Activated CD8-positive, alpha-beta memory T cell treated with anti-CD3 and anti-CD28 coated beads for 1 hour (primary cell): Measurements from ENCODE around the gene FRA10AC1.

Source experiments
- DNase-seq, 2 donors: peaks; one replicate each; pipeline ENCODE4 v3.0.0-alpha.2; 2020; ENCODE audit warnings: low read depth in 1 of 2; ENCODE audit errors: extremely low read depth in 1 of 2

Gene FRA10AC1, protein sequence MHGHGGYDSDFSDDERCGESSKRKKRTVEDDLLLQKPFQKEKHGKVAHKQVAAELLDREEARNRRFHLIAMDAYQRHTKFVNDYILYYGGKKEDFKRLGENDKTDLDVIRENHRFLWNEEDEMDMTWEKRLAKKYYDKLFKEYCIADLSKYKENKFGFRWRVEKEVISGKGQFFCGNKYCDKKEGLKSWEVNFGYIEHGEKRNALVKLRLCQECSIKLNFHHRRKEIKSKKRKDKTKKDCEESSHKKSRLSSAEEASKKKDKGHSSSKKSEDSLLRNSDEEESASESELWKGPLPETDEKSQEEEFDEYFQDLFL

DNA sequence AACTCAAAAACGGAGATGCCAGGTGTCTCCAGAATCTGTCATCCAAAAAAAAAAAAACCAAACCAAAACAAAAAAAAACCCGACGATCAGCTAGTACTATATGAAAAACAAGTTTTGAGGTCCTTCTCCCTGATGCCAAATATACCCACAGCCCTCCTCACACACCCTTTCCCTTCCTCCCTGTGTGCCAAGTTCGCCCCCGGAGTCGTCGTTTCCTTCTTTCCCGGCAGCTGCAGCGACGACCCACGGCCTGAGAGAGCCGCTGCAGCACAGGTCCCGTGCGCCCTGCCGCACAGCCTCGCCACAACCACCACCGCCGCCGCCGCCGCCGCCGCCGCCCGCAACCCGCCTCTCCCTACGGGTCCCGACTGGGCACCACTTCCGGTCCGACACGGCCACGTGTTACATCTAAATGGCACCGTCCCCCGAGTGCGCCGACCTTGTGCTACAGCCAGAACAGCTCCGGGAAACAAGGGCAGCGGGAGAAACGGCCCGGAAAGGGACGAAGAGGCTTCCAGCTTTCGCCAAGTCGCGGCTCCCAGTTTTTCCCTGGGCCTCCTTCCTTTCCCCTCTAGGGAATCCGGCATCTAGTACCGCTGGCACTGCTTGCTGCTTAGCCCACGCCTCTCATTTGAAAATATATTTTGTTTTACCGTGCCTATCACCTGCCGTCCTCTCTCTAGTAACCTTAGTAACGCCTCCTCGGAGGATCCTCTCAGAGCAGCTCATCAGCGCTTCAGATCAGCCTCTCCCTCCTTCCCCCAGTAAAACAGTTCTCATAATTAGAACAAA, at the start of gene FRA10AC1:
FRA10AC1 (minus strand) TSS at position 383 of the 792 bp plus-strand sequence. CDS start 2,486 bp downstream, outside the sequence.
- peak; percentile 77 to 83 for DNase-seq

DNA sequence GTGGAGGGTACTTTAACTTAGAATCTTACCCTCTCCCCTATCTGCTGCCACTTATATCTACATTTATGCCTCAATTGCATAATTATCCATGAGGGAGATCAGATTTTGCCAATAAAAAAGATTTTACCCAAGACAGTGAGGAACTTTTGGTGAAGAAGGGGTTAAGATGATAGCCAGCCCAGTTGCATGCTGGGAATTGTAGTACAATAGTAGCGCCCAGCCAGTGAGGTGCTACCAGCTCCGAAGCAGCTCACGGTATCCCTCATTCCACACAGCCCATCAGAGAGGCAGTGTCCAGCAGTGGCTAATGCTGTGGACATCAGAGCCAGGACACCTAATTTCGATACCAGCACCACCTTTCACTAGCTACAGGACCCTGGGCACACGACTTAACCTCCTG, 49.4 kb upstream of the FRA10AC1 start:
- DNase-seq, result no peak

DNA sequence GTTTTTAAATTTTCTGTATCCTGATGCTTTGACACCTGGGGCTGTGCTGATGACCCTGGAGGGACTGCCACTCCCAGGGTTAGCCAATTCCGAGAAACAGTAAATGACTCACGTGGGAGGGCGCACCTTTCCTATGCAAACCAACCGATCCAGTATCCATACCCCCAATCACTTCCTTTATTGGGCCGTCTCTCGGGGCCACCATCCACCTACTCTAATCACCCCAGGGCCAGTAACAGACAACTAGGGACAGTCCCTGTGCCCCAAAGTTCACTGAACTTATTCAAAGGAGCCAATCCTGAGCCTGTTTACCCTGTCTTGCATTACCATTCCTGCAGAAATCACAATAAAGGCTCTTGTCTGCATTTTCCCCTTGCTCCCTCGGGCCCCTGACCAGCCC, 48.7 kb upstream of the FRA10AC1 start:
- DNase-seq, result no peak

DNA sequence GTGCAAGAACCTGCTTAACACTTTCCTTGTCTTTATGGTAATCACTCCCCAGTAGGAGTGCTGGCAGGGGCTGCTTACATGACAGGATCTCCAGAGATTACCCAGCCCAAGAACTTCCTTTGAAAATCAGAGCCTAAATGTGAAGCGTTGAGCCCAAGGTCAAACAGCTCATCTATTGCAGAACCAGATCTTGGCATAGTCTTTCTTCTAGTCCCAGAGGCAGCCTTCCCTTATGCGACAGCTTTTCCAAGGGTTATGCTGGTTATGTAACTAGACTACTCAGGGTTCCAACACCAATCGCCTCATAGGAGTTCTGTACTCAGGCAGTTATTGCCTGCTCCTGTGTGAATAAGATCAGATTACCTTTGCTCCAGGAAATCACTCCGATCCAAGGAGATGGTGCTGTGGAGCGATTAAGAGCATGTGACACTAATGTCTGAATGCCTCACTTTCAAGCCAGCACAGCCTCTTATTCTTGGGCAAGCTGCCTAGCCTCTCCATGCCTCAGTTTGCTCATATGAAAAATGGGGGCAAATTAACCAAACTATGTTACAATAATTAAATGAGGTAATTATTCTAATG, 46.9 kb upstream of the FRA10AC1 start:
- no peak for DNase-seq

DNA sequence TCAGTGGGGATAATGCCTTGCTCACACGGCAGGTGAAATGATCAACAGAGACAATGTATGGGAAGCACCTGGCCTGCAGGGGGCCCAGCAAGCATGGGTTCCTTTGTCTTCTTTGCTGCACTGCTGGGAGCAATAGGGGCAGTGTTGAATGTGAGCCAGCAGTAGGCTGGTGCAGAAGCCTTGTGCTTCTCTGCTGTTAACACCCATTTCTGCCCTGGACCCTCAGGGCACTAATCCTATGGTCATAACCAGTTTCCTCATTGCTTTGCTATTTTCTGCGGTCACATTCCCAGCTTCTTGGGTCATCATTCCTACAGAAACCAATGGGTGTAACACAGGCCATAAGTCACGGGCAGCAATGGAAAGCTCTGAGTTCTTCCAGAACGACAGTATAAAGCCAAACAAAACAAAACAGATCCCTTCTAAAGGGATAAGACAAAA, 44.5 kb upstream of the FRA10AC1 start:
- no peak for DNase-seq

DNA sequence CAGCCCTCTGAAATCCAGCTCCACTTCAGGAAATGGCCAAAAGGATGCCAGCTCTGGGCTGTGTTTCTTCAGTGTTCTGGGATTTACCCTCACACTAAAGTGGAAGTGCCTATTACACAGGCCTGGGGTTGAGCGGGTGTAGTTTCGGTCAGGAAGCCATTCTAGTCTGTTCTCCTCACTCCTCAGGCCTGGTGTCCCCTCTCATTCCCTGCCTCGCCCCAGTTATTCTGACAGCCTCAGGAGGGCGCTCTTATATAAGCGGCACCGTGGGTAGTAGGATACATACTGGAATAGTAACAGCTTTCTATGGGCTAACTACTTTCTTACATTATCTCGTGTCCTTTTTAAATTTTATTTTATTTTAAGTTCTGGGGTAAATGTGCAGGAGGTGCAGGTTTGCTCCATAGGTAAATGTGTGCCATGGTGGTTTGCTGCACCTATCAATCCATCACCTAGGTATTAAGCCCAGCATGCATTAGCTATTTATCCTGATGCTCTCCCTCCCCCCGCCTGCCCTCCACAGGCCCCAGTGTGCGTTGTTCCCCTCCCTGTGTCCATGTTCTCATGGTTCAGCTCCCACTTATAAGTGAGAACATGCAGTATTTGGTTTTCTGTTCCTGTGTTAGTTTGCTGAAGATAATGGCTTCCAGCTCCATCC, 43.1 kb upstream of the FRA10AC1 start:
- DNase-seq, result no peak

DNA sequence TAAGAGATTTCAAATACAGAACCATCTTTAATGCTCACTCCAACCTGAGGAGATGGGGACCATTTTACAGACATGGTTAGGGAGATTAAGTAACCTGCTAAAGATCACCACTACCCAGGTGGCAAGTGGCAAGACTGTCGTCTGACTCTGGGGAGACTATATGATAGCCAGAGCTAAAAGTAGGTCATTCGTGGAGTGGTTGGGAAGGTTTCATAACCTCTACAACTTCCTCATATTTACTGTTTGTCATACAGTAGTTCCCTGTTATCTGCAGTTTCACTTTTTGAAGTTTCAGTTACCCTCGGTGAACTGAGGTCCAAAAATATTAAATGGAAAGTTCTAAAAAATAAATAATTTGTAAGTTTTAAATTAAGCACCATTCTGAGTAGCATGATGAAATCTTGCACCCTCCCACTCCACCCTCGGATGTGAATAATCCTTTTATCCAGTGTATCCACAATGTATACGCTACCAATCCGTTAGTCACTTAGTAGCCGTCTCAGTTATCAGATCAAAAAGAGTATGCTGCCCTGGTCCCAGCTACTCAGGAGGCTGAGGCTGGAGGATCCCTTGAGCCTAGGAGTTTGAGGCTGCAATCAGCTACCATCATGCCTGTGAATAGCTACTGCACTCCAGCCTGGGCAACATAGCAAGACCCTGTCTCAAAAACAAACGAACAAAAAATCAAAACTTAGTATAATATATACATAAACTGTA, 40.4 kb upstream of the FRA10AC1 start:
- no peak for DNase-seq

DNA sequence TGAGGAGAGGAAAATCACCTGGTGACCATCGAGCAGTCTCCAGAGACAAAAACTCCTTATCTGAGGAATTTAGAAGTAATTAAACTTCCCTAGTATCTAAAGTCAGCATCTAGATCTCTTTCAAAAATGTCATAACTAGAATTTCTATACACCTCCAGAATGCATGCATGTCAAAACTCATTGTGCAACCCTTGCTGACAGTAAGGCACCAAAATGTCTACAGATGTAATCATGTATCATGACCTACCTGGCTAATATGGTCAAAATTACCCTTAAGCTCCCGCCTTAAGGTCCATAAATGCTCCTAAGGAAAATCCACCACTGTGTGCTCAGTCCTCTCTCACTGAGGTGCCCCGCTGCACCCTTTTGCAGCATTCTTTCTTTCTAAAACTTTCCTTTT, 39.0 kb upstream of the FRA10AC1 start:
- no peak for DNase-seq

DNA sequence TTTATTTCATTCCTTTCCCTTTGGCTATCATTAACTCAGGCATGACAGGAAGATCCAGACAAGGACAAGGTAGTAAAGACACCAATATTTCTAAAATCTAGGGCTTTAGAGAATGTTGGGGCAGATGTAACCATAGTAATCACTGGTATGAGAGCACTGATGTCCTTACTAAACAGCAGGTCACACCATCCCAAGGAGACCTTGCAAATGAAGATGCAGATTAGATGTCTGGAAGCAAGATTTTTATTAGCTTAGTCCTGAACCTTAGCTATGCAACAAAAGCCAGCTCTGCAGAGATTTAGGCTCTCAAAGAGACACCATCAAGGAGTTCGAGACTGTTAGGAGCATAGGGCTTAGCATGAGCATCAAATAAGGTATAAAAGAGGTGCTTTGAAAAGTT, 23.6 kb upstream of the FRA10AC1 start:
- no peak for DNase-seq

DNA sequence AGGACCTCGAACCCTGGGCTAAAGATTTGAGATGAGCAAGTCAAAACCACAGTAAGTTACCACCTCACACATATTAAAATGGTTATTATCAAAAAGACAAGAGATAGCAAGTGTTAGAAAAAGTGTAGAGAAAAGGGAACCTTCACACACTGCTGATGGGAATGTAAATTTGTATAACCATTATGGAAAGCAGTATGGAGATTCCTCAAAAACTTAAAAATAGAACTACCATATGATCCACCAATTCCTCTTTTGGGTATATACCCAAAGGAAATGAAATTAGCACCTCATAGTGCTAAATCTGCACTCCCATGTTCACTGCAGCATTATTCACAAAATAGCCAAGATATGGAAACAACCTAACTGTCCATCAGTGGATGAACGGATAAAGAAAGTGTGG, 20.8 kb upstream of the FRA10AC1 start:
- DNase-seq, result no peak

DNA sequence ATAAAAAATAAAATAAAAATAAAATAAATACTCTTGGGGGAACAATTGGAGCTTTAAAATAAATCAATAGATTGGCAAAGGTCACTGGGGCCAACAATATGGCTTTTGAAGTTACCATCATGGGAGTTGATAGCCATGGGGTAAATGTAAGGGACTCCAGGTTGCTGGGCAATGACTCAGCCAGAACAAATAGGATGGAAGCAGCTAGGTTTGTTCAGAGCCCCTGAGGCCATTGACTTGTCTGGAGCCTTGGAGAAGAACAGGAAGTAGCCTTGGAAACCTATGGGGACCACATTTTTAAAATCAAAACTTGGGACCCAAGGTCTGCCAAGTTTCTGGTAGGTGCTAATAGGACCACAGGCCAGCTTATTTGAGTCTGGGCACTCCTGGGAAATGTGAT, 20.2 kb upstream of the FRA10AC1 start:
- no peak for DNase-seq

DNA sequence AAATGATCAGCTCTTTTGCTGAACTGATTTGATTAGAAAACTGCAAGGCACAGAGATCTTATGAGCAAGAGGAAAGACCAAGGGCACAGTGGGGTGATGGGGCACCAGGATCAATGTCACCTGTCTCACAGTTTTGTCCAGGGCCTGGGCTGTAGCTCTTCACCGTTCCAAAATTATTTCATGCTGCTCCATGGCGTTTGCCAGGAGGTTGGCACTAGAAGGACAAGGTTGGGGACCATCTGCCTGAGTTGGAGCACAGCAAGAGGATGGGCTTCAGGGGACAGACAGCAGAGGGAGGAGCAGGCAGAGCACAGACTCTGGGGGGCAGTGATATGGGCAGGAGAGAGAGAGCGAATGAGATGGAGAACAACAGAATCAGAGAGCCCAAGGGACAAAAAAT, 17.5 kb upstream of the FRA10AC1 start:
- no peak for DNase-seq

DNA sequence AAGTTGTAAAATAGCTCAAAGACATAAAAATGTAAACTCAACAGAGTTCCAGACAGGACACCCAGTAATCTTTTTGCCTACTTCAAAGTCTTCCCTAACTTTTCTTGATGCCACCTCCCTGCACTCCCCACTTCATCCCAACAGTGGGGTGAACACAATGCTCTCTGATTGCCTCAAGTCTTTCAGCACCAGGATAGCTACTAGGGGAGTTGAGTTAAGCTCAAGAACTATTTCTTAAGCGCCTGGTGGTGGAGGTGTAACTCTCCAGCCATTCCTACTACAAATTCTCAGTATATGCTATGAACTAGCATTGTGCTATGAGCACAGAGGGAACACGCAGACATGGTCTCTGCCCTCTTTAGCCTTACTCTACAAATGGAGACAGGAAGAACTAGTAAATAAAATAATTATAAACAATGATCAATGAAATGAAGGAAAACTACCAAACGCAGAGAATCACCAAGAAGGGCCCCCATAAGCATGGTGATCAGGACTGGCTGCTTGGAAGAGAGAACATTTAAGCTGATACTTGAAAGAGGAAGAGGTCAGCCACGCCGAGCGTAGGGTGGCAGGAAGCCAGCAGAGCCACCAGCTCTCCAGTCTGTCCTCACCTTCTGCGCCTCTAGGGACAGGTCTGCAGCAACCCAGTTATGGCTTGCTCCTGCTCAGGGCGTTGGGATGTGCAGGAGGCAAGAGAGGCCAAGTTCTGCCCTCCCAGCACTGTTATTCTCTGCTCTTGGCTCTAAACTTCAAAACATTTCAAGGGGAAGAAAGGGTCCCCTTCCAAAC, 16.7 kb upstream of the FRA10AC1 start:
- no peak for DNase-seq

DNA sequence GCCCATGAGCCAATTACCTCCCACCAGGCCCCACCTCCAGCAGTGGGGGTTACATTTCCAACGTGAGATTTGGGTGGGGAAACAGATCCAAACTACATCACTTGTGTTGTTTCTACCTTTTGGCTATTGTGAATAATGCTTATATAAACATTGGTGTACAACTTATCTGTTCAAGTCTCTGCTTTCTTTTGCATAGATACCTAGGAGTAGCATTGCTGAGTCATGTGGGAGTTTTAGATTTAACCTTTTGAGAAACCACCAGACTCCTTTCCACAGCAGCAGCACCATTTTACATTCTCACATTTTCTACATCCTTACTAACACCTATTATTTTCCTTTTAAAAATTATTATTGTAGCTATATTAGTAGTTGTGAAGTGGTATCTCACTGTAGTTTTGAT, 14.4 kb upstream of the FRA10AC1 start:
- no peak for DNase-seq

DNA sequence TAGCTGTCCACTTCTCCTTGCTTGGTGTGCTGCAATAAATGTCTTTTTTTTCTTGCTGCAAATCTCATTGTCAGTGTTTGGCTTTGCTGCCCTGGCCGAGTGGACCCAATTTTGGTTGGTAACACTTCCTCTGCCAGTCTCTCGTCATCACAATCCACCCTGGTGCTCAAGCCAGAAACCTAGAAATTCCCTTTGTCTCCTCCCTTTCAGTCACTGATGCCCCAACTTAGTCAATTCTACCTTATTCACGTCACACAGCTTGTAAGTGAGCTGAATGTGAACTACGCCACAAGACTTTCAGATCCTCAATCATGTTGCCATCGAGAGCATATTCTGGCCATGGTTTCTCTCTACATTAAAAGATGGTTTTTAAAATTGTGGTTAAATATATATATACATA, 13.0 kb upstream of the FRA10AC1 start:
- DNase-seq, result no peak

DNA sequence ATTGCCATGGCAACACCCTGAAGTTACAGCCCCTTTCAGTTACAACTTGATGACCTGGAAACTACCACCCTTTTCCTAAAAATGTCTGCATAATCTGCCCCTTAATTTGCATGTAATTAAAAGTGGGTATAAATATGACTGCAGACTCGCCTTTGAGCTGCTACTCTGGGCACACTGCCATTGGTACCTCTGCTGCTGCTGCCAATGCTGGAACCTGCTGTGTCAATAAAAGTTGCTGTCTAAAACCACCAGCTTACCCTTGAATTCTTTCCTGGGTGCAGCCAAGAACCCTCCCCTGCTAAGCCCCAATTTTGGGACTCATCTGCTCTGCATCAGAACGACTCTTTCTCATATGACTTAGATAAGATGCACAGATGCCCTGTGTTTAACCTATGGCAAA, 10.2 kb upstream of the FRA10AC1 start:
- no peak for DNase-seq

DNA sequence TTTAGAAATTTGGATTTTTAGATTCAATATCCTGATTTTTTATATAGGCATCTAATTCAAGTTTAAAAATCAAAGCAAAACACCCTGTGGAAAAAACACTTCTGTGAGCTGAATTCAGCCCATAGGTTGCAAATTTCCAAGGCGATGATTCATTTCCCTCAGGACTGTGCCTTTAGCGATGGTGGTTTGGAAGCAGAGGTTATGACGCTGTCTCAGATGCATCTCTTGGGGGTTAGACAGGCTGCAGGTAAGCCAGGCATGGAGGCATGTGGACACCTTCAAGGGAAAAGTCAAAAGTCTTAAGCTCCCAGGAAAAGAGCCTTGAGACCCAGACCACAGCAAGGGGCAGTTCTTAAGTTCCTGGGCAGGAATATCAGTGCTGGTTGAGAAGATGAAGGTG, 9.5 kb upstream of the FRA10AC1 start:
- no peak for DNase-seq

DNA sequence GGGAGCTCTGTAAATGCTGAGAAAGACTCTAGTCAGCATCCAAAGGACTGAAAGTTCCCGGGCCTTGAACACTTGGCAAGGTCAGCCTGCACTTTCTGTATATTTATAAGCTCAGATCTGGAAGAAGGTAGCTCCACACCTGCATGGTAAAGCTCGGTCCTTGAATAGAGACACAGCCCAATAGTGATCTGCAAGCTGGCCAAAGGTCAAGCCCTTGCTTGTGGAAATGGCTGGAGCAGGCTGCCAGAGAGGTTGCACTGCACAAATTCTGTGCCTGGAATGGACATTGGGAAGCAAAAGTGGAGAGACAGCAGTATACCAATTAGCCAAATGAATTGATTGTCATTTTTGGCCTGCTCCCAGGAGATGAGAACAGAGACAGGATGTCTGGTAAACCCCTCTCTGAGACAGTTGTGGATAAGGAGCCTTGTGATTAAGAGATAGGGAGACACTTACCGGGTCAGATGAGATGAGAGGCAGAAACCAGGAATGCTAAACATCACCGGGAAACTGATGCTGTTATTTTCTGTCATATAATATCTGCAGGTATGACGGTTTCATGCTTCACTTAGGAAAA, 8.0 kb upstream of the FRA10AC1 start:
- DNase-seq, result no peak

DNA sequence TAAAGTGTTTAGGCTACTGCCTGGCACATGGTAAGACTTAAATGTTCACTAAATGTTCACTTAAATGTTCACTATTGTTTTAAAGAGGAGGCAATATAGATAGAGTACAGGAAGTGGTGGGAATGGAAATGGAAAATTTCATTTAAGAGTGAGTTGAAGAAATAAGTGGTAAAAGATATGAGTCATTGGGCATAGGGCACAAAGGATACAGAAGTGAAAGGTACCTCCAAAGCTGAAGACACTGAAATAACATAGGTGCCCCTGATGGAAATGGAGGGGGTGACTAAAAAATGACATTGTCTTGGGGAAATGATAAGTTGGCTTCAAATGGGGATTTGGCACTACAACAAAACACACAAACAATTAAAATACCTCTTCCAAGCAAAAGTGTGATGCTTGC, 5.2 kb upstream of the FRA10AC1 start:
- no peak for DNase-seq

DNA sequence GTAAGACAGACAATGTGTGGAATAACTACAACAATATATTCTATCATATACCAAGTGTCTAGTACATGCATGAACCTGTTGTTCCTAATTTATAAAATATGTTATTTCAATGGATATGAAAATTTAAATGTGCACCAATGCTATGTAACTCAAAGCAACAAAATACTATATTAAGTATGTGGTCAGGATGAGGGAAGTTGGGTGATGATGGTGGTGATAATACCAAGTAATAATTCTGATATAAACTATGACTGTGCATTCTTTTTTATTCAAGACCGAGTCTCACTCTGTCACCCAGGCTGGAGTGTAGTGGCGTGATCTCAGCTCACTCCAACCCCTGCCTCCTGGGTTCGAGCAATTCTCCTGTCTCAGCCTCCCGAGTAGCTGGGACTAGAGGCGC, 2.1 kb upstream of the FRA10AC1 start:
- DNase-seq, result no peak
